GM12878 (cell line): ENCODE measurements around the gene DPF3. TPM values are rescaled to one million over a fixed set of nuclear protein-coding genes. Genes with fewer than 3 reads are reported as not detected.
"Not testable (repeated sequence)": the region's sequence is repeated elsewhere in the genome, so short reads cannot be mapped to it uniquely, and the experiment has no call there.

Experiments used
- ATAC-seq: fragments of 200-7000 bp; cut with Tn5 transposase; 3 replicates; pipeline ENCODE4 v1.9.1; 2020; ENCODE audit warnings: mild to moderate bottlenecking, moderate library complexity
- BruUV-seq: library from RNA; stranded (reverse); fragments of 400-500 nt; replicated peaks from 2 replicates; lab custom pipeline; 2021; lab: Mats Ljungman, UMichigan
- CTCF ChIA-PET: fragments of 300-600 bp; sonication (Branson Sonifier 250); formaldehyde crosslinking; extraction: SDS; loops from one replicate; lab custom pipeline; 2021; ENCODE audit warnings: inconsistent platforms; lab: Yijun Ruan, JAX
- POLR2A ChIA-PET: fragments of 350-600 bp; formaldehyde crosslinking; extraction: SDS; loops from one replicate; lab custom pipeline; 2021; ENCODE audit warnings: inconsistent platforms; lab: Charles Lee
- RAD21 ChIA-PET: fragments of 300-600 bp; sonication (Branson Sonifier 250); formaldehyde crosslinking; loops from one replicate; lab custom pipeline; 2023; ENCODE audit warnings: antibody characterized with exemption; ENCODE audit not compliant: unreplicated experiment; lab: Charles Lee
- SMC1A ChIA-PET: fragments of 300-600 bp; sonication (Branson Sonifier 250); formaldehyde crosslinking; loops from one replicate; lab custom pipeline; 2023; ENCODE audit not compliant: unreplicated experiment, uncharacterized antibody; lab: Charles Lee
- DNase-seq: peaks from one replicate; pipeline ENCODE4 v3.0.0-alpha.2; 2011; ENCODE audit warnings: low read depth, low spot score
- FAIRE-seq: peaks from 3 replicates; lab custom pipeline; 2011; peaks lifted over from hg19 to GRCh38; lab: Jason Lieb, UNC
- H2AFZ ChIP-seq: 2 replicates; pipeline ENCODE4 v1.6.0; 2011; ENCODE audit warnings: low read depth, low read length, control low read depth; ENCODE audit not compliant: control insufficient read depth
- H3K27ac ChIP-seq: 2 replicates; pipeline ENCODE4 v1.5.1; 2011; ENCODE audit warnings: control low read depth; ENCODE audit not compliant: control insufficient read depth, insufficient read depth
- H3K27me3 ChIP-seq, 2 experiments: replicated peaks in 1 of 2; 2 replicates each; pipeline versions ENCODE4 v1.6.0 to v1.6.1; 2011; ENCODE audit warnings: low read length in 1 of 2; ENCODE audit not compliant: control insufficient read depth in 2 of 2, insufficient read depth in 2 of 2
- H3K36me3 ChIP-seq, 2 experiments: 2 replicates each; pipeline ENCODE4 v1.5.1; 2011; ENCODE audit warnings: low read length in 1 of 2; ENCODE audit not compliant: control insufficient read depth in 2 of 2, insufficient read depth in 2 of 2
- H3K4me1 ChIP-seq: 2 replicates; pipeline ENCODE4 v1.6.1; 2011; ENCODE audit warnings: mild to moderate bottlenecking, low read length, moderate library complexity, mixed read lengths; ENCODE audit not compliant: control insufficient read depth, insufficient read depth
- H3K4me2 ChIP-seq: 2 replicates; pipeline ENCODE4 v1.6.0; 2011; ENCODE audit warnings: control low read depth; ENCODE audit not compliant: control insufficient read depth, insufficient read depth
- H3K4me3 ChIP-seq: fragments of 200-600 bp; sonication (generic); 2 replicates; pipeline ENCODE4 v1.5.1; 2016
- H3K79me2 ChIP-seq: 2 replicates; pipeline ENCODE4 v1.6.0; 2011; ENCODE audit warnings: low read length; ENCODE audit not compliant: control insufficient read depth, insufficient read depth
- H3K9ac ChIP-seq: 2 replicates; pipeline ENCODE4 v1.8.0; 2011; ENCODE audit warnings: low read length, control low read depth, mixed read lengths; ENCODE audit not compliant: control insufficient read depth, insufficient read depth
- H3K9me3 ChIP-seq: replicated peaks from 3 replicates; pipeline ENCODE4 v1.5.1; 2011; ENCODE audit warnings: mild to moderate bottlenecking, low read length; ENCODE audit not compliant: control insufficient read depth, insufficient read depth
- H4K20me1 ChIP-seq: 2 replicates; pipeline ENCODE4 v1.6.0; 2011; ENCODE audit not compliant: control insufficient read depth, insufficient read depth
- BCL11A ChIP-seq: IDR thresholded peaks from 2 replicates; pipeline ENCODE4 v1.6.1; 2011; ENCODE audit warnings: low read depth, low read length
- CBX5 ChIP-seq: sonication (generic); IDR thresholded peaks from 2 replicates; pipeline ENCODE4 v1.6.1; 2016; ENCODE audit warnings: low read depth, moderate library complexity, mild to moderate bottlenecking, inconsistent platforms
- EED ChIP-seq: sonication (generic); IDR thresholded peaks from 2 replicates; pipeline ENCODE4 v1.6.1; 2016; ENCODE audit warnings: antibody characterized with exemption, low read depth
- GABPA ChIP-seq: IDR thresholded peaks from 2 replicates; pipeline ENCODE4 v1.6.1; 2014; ENCODE audit warnings: antibody characterized with exemption, low read depth, mild to moderate bottlenecking, inconsistent platforms
- MYC ChIP-seq: IDR thresholded peaks from 2 replicates; pipeline ENCODE4 v1.6.1; 2011; ENCODE audit warnings: mild to moderate bottlenecking, low read length, moderate library complexity, inconsistent platforms; ENCODE audit not compliant: insufficient read depth, insufficient replicate concordance, insufficient read length, severe bottlenecking
- PAX5 ChIP-seq: IDR thresholded peaks from 2 replicates; pipeline ENCODE4 v1.6.1; 2011; ENCODE audit warnings: low read depth, low read length, borderline replicate concordance
- RUNX3 ChIP-seq: IDR thresholded peaks from 2 replicates; pipeline ENCODE4 v1.6.1; 2012; ENCODE audit warnings: low read length, inconsistent platforms
- SMAD1 ChIP-seq: fragments of 450-650 bp; IDR thresholded peaks from 2 replicates; pipeline ENCODE4 v1.6.1; 2018; ENCODE audit warnings: mild to moderate bottlenecking, low read depth; ENCODE audit not compliant: partially characterized antibody
- WGBS: methylation state at CpG from one replicate; pipeline ENCODE4 v1.1.6; 2016; ENCODE audit warnings: low lambda C conversion rate; ENCODE audit not compliant: insufficient replicate concordance, insufficient coverage; ENCODE audit errors: missing lambda C conversion rate; 5-methylcytosine and 5-hydroxymethylcytosine counted together
- in situ Hi-C: fragments of 300-500 bp; cut with MboI; formaldehyde crosslinking; loops from 9 replicates; pipeline ENCODE4 v1.14.3; 2018; ENCODE audit warnings: mixed read lengths
- intact Hi-C: fragments of 100-400 bp; cut with micrococcal nuclease; formaldehyde crosslinking; loops from one replicate; pipeline ENCODE4 v1.14.2; 2022; ENCODE audit not compliant: unreplicated experiment
- polyA plus RNA-seq, 11 experiments: library from polyadenylated mRNA; depleted of rRNA in 4 of 11; unstranded in 6 of 11; stranded (reverse) in 5 of 11; fragments of >200 nt; fragmentation: Nextera tagmentation in 4 of 11; fragmentation: Illumina TruSeq in 1 of 11; extraction: Ambion mirVana in 4 of 11; extraction: Trizol in 1 of 11; gene quantifications; 1 replicate in 1 of 11; 2 replicates in 10 of 11; pipeline versions ENCODE4 v1.2.1 to v1.2.3, GENCODE V29; 2011 to 2016; ENCODE audit warnings: inconsistent platforms in 2 of 11, missing spikeins in 2 of 11, low read depth in 1 of 11
- total RNA-seq, 4 experiments: library from RNA; depleted of rRNA in 3 of 4; stranded (reverse); fragments of >200 nt in 3 of 4; fragmentation: Illumina TruSeq in 1 of 4; extraction: Trizol in 1 of 4; gene quantifications; 2 replicates each; pipeline versions ENCODE4 v1.2.1 to v1.2.3, GENCODE V29; 2013 to 2021
- TF ChIP-seq, protein P1 (sequence below): IDR thresholded peaks from 2 replicates; pipeline ENCODE4 v1.6.1; 2011; ENCODE audit warnings: mild to moderate bottlenecking, low read depth, low read length, moderate library complexity; ENCODE audit not compliant: insufficient replicate concordance

DPF3 gene
- total and polyA plus RNA-seq, 10 of the 15 experiments (the other 5 are each of a cell fraction or from before 2014, with no cell fraction given), result 0.69 to 8.0 (median 2.2) TPM

DNA sequence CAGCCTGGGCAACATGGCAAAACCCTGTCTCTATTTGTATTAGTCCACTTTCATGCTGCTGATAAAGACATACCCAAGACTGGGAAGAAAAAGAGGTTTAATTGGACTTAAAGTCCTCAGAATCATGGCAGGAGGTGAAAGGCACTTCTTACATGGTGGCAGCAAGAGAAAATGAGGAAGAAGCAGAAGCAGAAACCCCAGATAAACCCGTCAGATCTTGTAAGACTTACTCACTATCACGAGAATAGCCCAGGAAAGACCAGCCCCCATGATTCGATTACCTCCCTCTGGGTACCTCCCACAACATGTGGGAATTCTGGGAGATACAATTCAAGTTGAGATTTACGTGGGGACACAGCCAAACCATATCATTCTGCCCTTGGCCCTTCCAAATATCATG lies 23.0 kb downstream of the DPF3 start:
- intact Hi-C loops, H2AFZ ChIP-seq, H3K27me3 ChIP-seq, H4K20me1 ChIP-seq, H3K27ac ChIP-seq, H3K4me2 ChIP-seq, DNase-seq, H3K9me3 ChIP-seq, FAIRE-seq, in situ Hi-C loops, POLR2A ChIA-PET, H3K4me3 ChIP-seq, RAD21 ChIA-PET, H3K9ac ChIP-seq, BruUV-seq, H3K79me2 ChIP-seq, ATAC-seq, H3K36me3 ChIP-seq, H3K4me1 ChIP-seq: not testable (repeated sequence)
- SMC1A ChIA-PET, result interaction anchor here (1.0 to 1.1 kb wide), 2 partner anchors 11 to 23 kb away, joined by 3 to 4 read pairs; partner anchors contain the start of gene DPF3
- WGBS, result 46% methylated on average over 4 of the region's 4 CpGs
- CTCF ChIA-PET, result interaction anchor here (1.0 kb wide), 1 partner anchor 33 kb away, joined by 4 read pairs; no protein-coding TSS in a partner anchor

DNA sequence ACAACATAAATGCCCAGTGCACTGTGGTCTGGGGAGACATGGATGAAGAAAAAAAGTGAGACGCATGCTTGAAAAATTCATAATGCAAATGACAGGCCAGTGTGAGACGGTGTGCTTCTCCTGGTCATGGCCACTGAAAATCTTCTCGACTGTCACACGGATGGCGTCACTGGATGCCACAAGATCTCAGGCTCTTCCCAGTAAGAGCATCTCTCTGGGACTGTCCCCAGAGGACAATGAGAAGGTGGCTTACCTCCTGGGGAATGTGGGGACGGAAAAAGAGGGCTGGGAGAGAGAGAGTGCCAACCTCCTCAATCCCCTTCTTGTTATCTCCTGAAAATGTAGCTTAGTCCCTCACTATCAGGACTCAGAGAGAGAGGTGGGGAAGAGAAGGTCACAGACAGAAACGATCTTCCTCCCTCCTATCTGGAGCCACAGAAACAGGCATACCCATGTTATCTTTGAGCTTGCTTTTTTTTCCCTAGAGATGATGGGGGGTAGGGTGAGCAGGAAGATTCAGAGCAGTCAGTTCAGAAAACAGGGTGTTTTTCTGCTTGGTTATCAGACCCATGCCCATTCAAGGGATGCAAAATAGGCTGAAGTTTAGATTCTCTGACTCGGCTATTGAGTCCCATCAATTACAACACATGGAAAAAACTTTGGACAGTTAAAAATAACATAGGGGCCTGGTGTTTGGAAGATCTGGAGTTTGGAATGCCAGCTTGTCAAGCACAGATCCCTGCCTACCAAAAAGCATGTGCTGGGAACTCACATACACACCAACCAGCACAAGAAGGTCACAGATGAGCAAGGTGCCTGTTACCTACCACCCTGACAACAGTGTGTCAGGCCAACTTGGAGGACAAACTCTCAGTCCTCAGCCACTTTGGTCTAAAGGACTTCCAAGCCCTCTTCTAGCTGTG lies 24.2 kb downstream of the DPF3 start:
- Histone ChIP-seq H3K4me2 (no peak overlapping the region), H3K27me3 (no peaks in the 10 kb centered on the region), H3K36me3 (no peaks in the 10 kb centered on the region), H3K4me1 (no peaks in the 10 kb centered on the region), H3K4me3 (no peak overlapping the region), H3K9me3 (peaks cover 4% of the 10 kb centered on the region; the same call in 2 of the 3 replicates), H3K79me2 (no peaks in the 10 kb centered on the region), H3K27ac (no peak overlapping the region), H3K9ac (no peak overlapping the region), H2AFZ (no peak overlapping the region), H4K20me1 (no peaks in the 10 kb centered on the region)
- RAD21 ChIA-PET, result no interaction called here
- no TSS peak for BruUV-seq
- POLR2A ChIA-PET, result no interaction called here
- SMC1A ChIA-PET, result interaction anchor here (0.7 kb wide), 1 partner anchor 10 kb away, joined by 3 read pairs; no protein-coding TSS in a partner anchor
- ATAC-seq (no peak), FAIRE-seq (no peak), DNase-seq (no peak)
- in situ Hi-C loops, result no loop called here
- intact Hi-C loops, result no loop called here
- CTCF ChIA-PET, result no interaction called here
- WGBS, result 65% methylated on average over 8 of the region's 8 CpGs
- TF ChIP-seq RUNX3, result no peak
- no peak for TF ChIP-seq GABPA
- TF ChIP-seq EED, result no peak
- no peak for TF ChIP-seq CBX5
- no peak for TF ChIP-seq BCL11A
- TF ChIP-seq, protein P1, sequence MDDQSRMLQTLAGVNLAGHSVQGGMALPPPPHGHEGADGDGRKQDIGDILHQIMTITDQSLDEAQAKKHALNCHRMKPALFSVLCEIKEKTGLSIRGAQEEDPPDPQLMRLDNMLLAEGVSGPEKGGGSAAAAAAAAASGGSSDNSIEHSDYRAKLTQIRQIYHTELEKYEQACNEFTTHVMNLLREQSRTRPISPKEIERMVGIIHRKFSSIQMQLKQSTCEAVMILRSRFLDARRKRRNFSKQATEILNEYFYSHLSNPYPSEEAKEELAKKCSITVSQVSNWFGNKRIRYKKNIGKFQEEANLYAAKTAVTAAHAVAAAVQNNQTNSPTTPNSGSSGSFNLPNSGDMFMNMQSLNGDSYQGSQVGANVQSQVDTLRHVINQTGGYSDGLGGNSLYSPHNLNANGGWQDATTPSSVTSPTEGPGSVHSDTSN, result no peak
- TF ChIP-seq MYC, result no peak
- TF ChIP-seq SMAD1, result no peak
- no peak for TF ChIP-seq PAX5
